SK-N-SH treated with all-trans-retinoic acid at 6 μM for 48 hours (cell line): ENCODE measurements around the gene NFATC3.

Source experiments
- ARNTL ChIP-seq: fragments of 450-650 bp; formaldehyde crosslinking; IDR thresholded peaks from 2 replicates; pipeline ENCODE4 v1.5.0; 2020; ENCODE audit warnings: low read depth, mild to moderate bottlenecking, moderate library complexity, borderline replicate concordance
- CSDC2 ChIP-seq: fragments of 250-450 bp; sonication (Bioruptor Pico); IDR thresholded peaks from 2 replicates; pipeline ENCODE4 v1.5.0; 2020; ENCODE audit warnings: mild to moderate bottlenecking, moderate library complexity
- ESRRG ChIP-seq: fragments of 250-450 bp; sonication (Bioruptor Pico); IDR thresholded peaks from 2 replicates; pipeline ENCODE4 v1.6.1; 2021; ENCODE audit warnings: mild to moderate bottlenecking
- PATZ1 ChIP-seq: fragments of 250-450 bp; sonication (Bioruptor Pico); IDR thresholded peaks from 2 replicates; pipeline ENCODE4 v1.8.0; 2020; ENCODE audit warnings: mild to moderate bottlenecking, moderate library complexity, borderline replicate concordance
- PPARA ChIP-seq: fragments of 250-450 bp; sonication (Bioruptor Pico); IDR thresholded peaks from 2 replicates; pipeline ENCODE4 v1.5.0; 2020; ENCODE audit warnings: mild to moderate bottlenecking, borderline replicate concordance
- RARB ChIP-seq: fragments of 250-450 bp; sonication (Bioruptor Pico); IDR thresholded peaks from 2 replicates; pipeline ENCODE4 v1.8.0; 2021; ENCODE audit warnings: mild to moderate bottlenecking, moderate library complexity
- TCF4 ChIP-seq: fragments of 250-450 bp; sonication (Bioruptor Pico); IDR thresholded peaks from 2 replicates; pipeline ENCODE4 v1.8.0; 2021; ENCODE audit warnings: mild to moderate bottlenecking, moderate library complexity, borderline replicate concordance
- ZFP30 ChIP-seq: fragments of 450-650 bp; formaldehyde crosslinking; IDR thresholded peaks from 2 replicates; pipeline ENCODE4 v1.5.0; 2022; ENCODE audit warnings: mild to moderate bottlenecking, moderate library complexity
- ZNF70 ChIP-seq: fragments of 450-650 bp; formaldehyde crosslinking; IDR thresholded peaks from 2 replicates; pipeline ENCODE4 v1.5.0; 2020; ENCODE audit warnings: mild to moderate bottlenecking, moderate library complexity
- TF ChIP-seq, protein P1 (sequence below): fragments of 250-450 bp; sonication (Bioruptor Pico); IDR thresholded peaks from 2 replicates; pipeline ENCODE4 v1.5.1; 2020; ENCODE audit warnings: low read depth, mild to moderate bottlenecking, moderate library complexity

DNA sequence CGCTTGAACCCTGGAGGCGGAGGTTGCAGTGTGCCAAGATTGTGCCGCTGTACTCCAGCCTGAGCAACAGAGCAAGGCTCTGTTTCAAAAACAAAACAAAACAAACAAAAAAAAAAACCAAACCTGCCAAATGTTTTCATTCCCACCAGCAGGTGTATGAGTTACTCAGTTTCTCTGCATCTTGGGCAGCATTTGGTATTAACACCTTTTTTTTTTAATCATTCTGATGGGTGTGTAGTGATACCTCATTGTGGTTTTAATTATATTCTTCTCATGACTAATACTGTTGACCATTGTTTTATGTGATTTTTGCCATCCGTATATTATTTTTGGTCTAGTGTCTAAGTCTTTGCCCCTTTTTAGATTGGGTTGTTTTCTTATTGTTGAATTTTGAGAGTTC is 15.3 kb downstream of the NFATC3 start:
- TF ChIP-seq PATZ1 (CRISPR knock-in tag) (no peak), ZNF70 (no peak), PPARA (CRISPR knock-in tag) (no peak), TCF4 (CRISPR knock-in tag) (no peak), ZFP30 (no peak), CSDC2 (CRISPR knock-in tag) (no peak), ESRRG (CRISPR knock-in tag) (no peak), ARNTL (CRISPR knock-in tag) (no peak), RARB (no peak)
- TF ChIP-seq, protein P1, sequence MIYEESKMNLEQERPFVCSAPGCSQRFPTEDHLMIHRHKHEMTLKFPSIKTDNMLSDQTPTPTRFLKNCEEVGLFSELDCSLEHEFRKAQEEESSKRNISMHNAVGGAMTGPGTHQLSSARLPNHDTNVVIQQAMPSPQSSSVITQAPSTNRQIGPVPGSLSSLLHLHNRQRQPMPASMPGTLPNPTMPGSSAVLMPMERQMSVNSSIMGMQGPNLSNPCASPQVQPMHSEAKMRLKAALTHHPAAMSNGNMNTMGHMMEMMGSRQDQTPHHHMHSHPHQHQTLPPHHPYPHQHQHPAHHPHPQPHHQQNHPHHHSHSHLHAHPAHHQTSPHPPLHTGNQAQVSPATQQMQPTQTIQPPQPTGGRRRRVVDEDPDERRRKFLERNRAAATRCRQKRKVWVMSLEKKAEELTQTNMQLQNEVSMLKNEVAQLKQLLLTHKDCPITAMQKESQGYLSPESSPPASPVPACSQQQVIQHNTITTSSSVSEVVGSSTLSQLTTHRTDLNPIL (CRISPR knock-in tag), result no peak
